Dermis microvascular lymphatic vessel endothelial cell (primary cell): Measurements from ENCODE around the gene MAGEC2. TPM values are rescaled to one million over a fixed set of nuclear protein-coding genes. Genes with fewer than 3 reads are reported as not detected.

ENCODE experiments used
- DNase-seq, 2 donors: peaks; one replicate each; pipeline versions ENCODE4 v3.0.0 to v3.0.0-alpha.2; 2010; ENCODE audit warnings: low read depth in 2 of 2
- total RNA-seq: library from RNA; depleted of rRNA; stranded (reverse); fragments of >200 nt; gene quantifications from 2 replicates; pipeline ENCODE4 v1.2.1, GENCODE V29; 2014

Gene MAGEC2
- total RNA-seq: not detected in 2 replicates

GRCh38 chrX:142204522-142205433 lies at the start of gene MAGEC2:
MAGEC2 (minus strand) TSS chrX:142205290; CDS start chrX:142203987, 1,303 bp downstream.
- DNase-seq: no peak

GRCh38 chrX:142251680-142252079 lies 46.6 kb upstream of the MAGEC2 start:
- DNase-seq: no peak

- no peak for DNase-seq
Measured at GRCh38 chrX:142251202-142251601, 46.1 kb upstream of the MAGEC2 start.

GRCh38 chrX:142250502-142250901 lies 45.4 kb upstream of the MAGEC2 start:
- DNase-seq: no peak

GRCh38 chrX:142249721-142250120 lies 44.6 kb upstream of the MAGEC2 start:
- no peak for DNase-seq

- no peak for DNase-seq
Measured at GRCh38 chrX:142244568-142244967, 39.5 kb upstream of the MAGEC2 start.

GRCh38 chrX:142238536-142238935 lies 33.4 kb upstream of the MAGEC2 start:
- DNase-seq: no peak

- DNase-seq: no peak
Measured at GRCh38 chrX:142233400-142233799, 28.3 kb upstream of the MAGEC2 start.

- DNase-seq: no peak
Measured at GRCh38 chrX:142214081-142214480, 9.0 kb upstream of the MAGEC2 start.

GRCh38 chrX:142201113-142201512 lies 4.0 kb downstream of the MAGEC2 start:
- no peak for DNase-seq

GRCh38 chrX:142186103-142186502 lies 19.0 kb downstream of the MAGEC2 start:
- DNase-seq: no peak

GRCh38 chrX:142184756-142185602 lies 20.1 kb downstream of the MAGEC2 start:
- DNase-seq: no peak

- DNase-seq: no peak
Measured at GRCh38 chrX:142156567-142156966, 48.5 kb downstream of the MAGEC2 start.
